Vagina (tissue), 2 donors: ENCODE measurements around the gene RPL9.
A peak's percentile ranks its signal among the peaks of the same experiment; 100 is the strongest.

Experiments used
- POLR2A ChIP-seq, 2 donors: fragments of 450-650 bp; IDR thresholded peaks; one replicate each; pipeline ENCODE4 v1.6.1; 2017; ENCODE audit warnings: antibody characterized with exemption in 2 of 2, mild to moderate bottlenecking in 2 of 2, moderate library complexity in 2 of 2
- POLR2AphosphoS5 ChIP-seq, 2 donors: sonication (generic); formaldehyde crosslinking; IDR thresholded peaks; one replicate each; pipeline ENCODE4 v1.9.0; 2017; ENCODE audit warnings: antibody characterized with exemption in 2 of 2, mild to moderate bottlenecking in 2 of 2, low read depth in 1 of 2; ENCODE audit not compliant: insufficient read depth in 1 of 2
- TF ChIP-seq, protein P1 (sequence below), 3 experiments: fragments of 450-650 bp in 2 of 3; fragments of 200-600 bp in 1 of 3; sonication (generic) in 1 of 3; IDR thresholded peaks; one replicate each; pipeline ENCODE4 v1.5.1; 2017 to 2019; ENCODE audit warnings: antibody characterized with exemption in 3 of 3, mild to moderate bottlenecking in 2 of 3, moderate library complexity in 2 of 3

DNA sequence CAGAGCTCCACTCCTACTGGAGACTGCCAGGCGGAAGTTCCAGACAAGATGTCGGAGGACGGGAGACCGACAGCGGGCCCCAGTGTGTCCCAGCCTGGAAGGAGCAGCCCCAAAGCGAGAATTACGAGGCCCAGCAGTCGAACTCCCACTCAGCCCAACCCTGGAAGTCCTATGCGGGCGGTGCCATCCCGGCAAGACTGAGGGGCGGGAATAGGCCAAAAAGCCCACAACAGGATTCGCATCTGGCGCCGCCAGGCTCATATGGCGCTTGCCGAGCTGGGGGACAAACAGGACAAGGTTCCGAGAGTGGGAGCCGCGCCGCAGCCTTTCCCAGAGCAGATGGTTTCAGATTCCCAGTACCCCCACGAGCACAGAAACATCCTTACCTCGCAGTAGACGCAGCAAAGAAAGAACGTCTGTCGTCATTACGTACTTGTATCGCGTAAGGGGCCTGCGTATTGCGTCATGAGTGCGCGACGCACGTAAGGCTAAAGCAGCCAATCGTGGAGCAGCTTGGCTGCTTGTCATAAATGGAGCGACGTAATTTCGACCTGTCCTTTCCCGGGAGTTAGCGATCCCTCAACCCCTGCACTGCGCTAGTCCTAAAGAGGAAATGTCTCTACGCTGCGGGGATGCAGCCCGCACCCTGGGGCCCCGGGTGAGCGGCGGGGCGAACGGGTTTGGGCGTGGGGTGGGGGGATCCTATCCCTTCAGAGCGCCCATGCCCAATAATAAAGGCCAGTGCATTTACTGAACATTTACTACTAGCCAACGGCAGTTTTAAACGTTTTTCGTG, at the start of gene RPL9, which contains the start of gene LIAS:
- TF ChIP-seq POLR2AphosphoS5 (IDR thresholded peaks at IDR 0.05; ENCODE audit: insufficient read depth in 1 of 2, low read depth in 1 of 2) (peak; percentile 97 to 99), POLR2A (IDR thresholded peaks at IDR 0.05) (peak in 1 of 2 donors; percentile 88)
- TF ChIP-seq, protein P1, sequence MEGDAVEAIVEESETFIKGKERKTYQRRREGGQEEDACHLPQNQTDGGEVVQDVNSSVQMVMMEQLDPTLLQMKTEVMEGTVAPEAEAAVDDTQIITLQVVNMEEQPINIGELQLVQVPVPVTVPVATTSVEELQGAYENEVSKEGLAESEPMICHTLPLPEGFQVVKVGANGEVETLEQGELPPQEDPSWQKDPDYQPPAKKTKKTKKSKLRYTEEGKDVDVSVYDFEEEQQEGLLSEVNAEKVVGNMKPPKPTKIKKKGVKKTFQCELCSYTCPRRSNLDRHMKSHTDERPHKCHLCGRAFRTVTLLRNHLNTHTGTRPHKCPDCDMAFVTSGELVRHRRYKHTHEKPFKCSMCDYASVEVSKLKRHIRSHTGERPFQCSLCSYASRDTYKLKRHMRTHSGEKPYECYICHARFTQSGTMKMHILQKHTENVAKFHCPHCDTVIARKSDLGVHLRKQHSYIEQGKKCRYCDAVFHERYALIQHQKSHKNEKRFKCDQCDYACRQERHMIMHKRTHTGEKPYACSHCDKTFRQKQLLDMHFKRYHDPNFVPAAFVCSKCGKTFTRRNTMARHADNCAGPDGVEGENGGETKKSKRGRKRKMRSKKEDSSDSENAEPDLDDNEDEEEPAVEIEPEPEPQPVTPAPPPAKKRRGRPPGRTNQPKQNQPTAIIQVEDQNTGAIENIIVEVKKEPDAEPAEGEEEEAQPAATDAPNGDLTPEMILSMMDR (IDR thresholded peaks at IDR 0.05) = no peak
